Sigmoid colon (tissue), 4 donors: ENCODE results near the gene SLC2A4.

Source experiments
- CTCF ChIP-seq, 4 experiments: fragments of 450-650 bp in 3 of 4; fragments of 200-600 bp in 1 of 4; IDR thresholded peaks; one replicate each; pipeline ENCODE4 v1.5.1; 2016 to 2019; ENCODE audit warnings: antibody characterized with exemption in 4 of 4, mild to moderate bottlenecking in 3 of 4, moderate library complexity in 2 of 4
- POLR2AphosphoS5 ChIP-seq, 4 donors: sonication (generic); formaldehyde crosslinking; IDR thresholded peaks; one replicate each; pipeline ENCODE4 v1.6.1; 2017; ENCODE audit warnings: antibody characterized with exemption in 4 of 4

- TF ChIP-seq CTCF (IDR thresholded peaks at IDR 0.05) = no peak
- no peak for TF ChIP-seq POLR2AphosphoS5 (IDR thresholded peaks at IDR 0.05)
Observed at GRCh38 chr17:7259555-7259889, 22.0 kb upstream of the SLC2A4 start.
